Activated CD4-positive, alpha-beta T cell treated with anti-CD3 and anti-CD28 coated beads, Interleukin-2, amount 50 U/mL, for 4 hours (primary cell): ENCODE data around the gene UBE2K.
"Not testable (repeated sequence)": the region's sequence is repeated elsewhere in the genome, so short reads cannot be mapped to it uniquely, and the experiment has no call there.

ENCODE experiments used
- DNase-seq, 2 experiments: peaks; one replicate each; pipeline ENCODE4 v3.0.0-alpha.2; 2020

The UBE2K gene

GRCh38 chr4:39813761-39814160 is 115.8 kb downstream of the UBE2K start:
- not testable (repeated sequence) for DNase-seq

GRCh38 chr4:39814403-39815185 is 116.7 kb downstream of the UBE2K start:
- no peak for DNase-seq

GRCh38 chr4:39818646-39819045 is 120.7 kb downstream of the UBE2K start:
- no peak for DNase-seq

GRCh38 chr4:39820186-39820585 is 122.2 kb downstream of the UBE2K start:
- no peak for DNase-seq

GRCh38 chr4:39821951-39822350 is 124.0 kb downstream of the UBE2K start:
- DNase-seq: no peak

GRCh38 chr4:39822662-39823061 is 124.7 kb downstream of the UBE2K start:
- DNase-seq: no peak

- DNase-seq: no peak
These were observed 125.3 kb downstream of the UBE2K start for GRCh38 chr4:39823191-39823590.

- DNase-seq: no peak
These were observed 127.2 kb downstream of the UBE2K start for GRCh38 chr4:39825090-39825489.

- no peak for DNase-seq
These were observed 127.8 kb downstream of the UBE2K start for GRCh38 chr4:39825741-39826231.
